Liver (tissue), 9 donors: ENCODE measurements around the gene SAMD14. TPM values are rescaled to one million over a fixed set of nuclear protein-coding genes. Genes with fewer than 3 reads are reported as not detected.

Experiments used
- DNase-seq: peaks from one replicate; pipeline ENCODE4 v3.0.0-alpha.2; 2017; ENCODE audit warnings: low spot score
- H3K27ac ChIP-seq, 2 donors: one replicate each; pipeline ENCODE4 v1.7.0; 2013; ENCODE audit warnings: inconsistent platforms in 2 of 2, low read length in 2 of 2, control low read depth in 1 of 2, low read depth in 1 of 2, mild to moderate bottlenecking in 1 of 2
- H3K27me3 ChIP-seq, 4 donors: one replicate each; pipeline versions ENCODE4 v1.6.1 to v1.7.0; 2013; ENCODE audit warnings: low read length in 3 of 4, inconsistent platforms in 1 of 4, mild to moderate bottlenecking in 1 of 4, moderate library complexity in 1 of 4; ENCODE audit not compliant: control insufficient read depth in 4 of 4, insufficient read depth in 4 of 4
- H3K36me3 ChIP-seq, 4 donors: one replicate each; pipeline versions ENCODE4 v1.6.1 to v1.7.0; 2013; ENCODE audit warnings: low read length in 3 of 4, mild to moderate bottlenecking in 3 of 4, low read depth in 1 of 4, moderate library complexity in 1 of 4; ENCODE audit not compliant: control insufficient read depth in 4 of 4, insufficient read depth in 3 of 4
- H3K4me1 ChIP-seq, 4 donors: one replicate each; pipeline versions ENCODE4 v1.6.1 to v1.7.0; 2013; ENCODE audit warnings: low read length in 3 of 4, mild to moderate bottlenecking in 3 of 4, moderate library complexity in 1 of 4; ENCODE audit not compliant: control insufficient read depth in 4 of 4, insufficient read depth in 4 of 4
- H3K4me3 ChIP-seq, 3 donors: one replicate each; pipeline versions ENCODE4 v1.6.1 to v1.7.0; 2013; ENCODE audit warnings: low read length in 3 of 3, control low read depth in 1 of 3, low read depth in 1 of 3, mild to moderate bottlenecking in 1 of 3
- H3K9ac ChIP-seq, 2 donors: one replicate each; pipeline ENCODE4 v1.7.0; 2013; ENCODE audit warnings: low read length in 2 of 2, mild to moderate bottlenecking in 2 of 2, moderate library complexity in 2 of 2, control low read depth in 1 of 2, low read depth in 1 of 2
- H3K9me3 ChIP-seq, 4 donors: one replicate each; pipeline versions ENCODE4 v1.6.1 to v1.7.0; 2013; ENCODE audit warnings: low read length in 3 of 4; ENCODE audit not compliant: control insufficient read depth in 4 of 4
- ATF3 ChIP-seq: IDR thresholded peaks from 2 replicates; pipeline ENCODE4 v1.6.1; 2016; ENCODE audit warnings: antibody characterized with exemption
- CTCF ChIP-seq: fragments of 150-350 bp; IDR thresholded peaks from 2 replicates; pipeline ENCODE4 v1.5.1; 2017; ENCODE audit warnings: improper control_type of control experiment, low read depth, low read length; ENCODE audit not compliant: missing input control
- EGR1 ChIP-seq, 2 donors: IDR thresholded peaks; 2 replicates each; pipeline ENCODE4 v1.6.1; 2016 to 2018; ENCODE audit warnings: antibody characterized with exemption in 2 of 2, low read depth in 2 of 2
- FOXA1 ChIP-seq: IDR thresholded peaks from 2 replicates; pipeline ENCODE4 v1.6.1; 2016; ENCODE audit warnings: antibody characterized with exemption
- FOXA2 ChIP-seq: IDR thresholded peaks from 2 replicates; pipeline ENCODE4 v1.6.1; 2016; ENCODE audit warnings: antibody characterized with exemption
- GABPA ChIP-seq, 2 donors: IDR thresholded peaks in 1 of 2; conservative IDR thresholded peaks in 1 of 2; 2 replicates each; pipeline ENCODE4 v1.6.1; 2016; ENCODE audit warnings: antibody characterized with exemption in 2 of 2, mild to moderate bottlenecking in 1 of 2, moderate library complexity in 1 of 2
- HNF4A ChIP-seq, 2 donors: conservative IDR thresholded peaks; 2 replicates each; pipeline ENCODE4 v1.6.1; 2016; ENCODE audit warnings: antibody characterized with exemption in 2 of 2, mild to moderate bottlenecking in 2 of 2
- HNF4G ChIP-seq: IDR thresholded peaks from 2 replicates; pipeline ENCODE4 v1.6.1; 2016; ENCODE audit warnings: antibody characterized with exemption
- JUND ChIP-seq, 2 donors: IDR thresholded peaks; 2 replicates each; pipeline ENCODE4 v1.6.1; 2016; ENCODE audit warnings: antibody characterized with exemption in 2 of 2
- MAX ChIP-seq: IDR thresholded peaks from 2 replicates; pipeline ENCODE4 v1.6.1; 2016; ENCODE audit warnings: antibody characterized with exemption
- NR2F2 ChIP-seq: IDR thresholded peaks from 2 replicates; pipeline ENCODE4 v1.6.1; 2016; ENCODE audit warnings: antibody characterized with exemption
- RAD21 ChIP-seq, 2 donors: IDR thresholded peaks; 2 replicates each; pipeline ENCODE4 v1.6.1; 2016; ENCODE audit warnings: antibody characterized with exemption in 2 of 2, mild to moderate bottlenecking in 2 of 2
- REST ChIP-seq: IDR thresholded peaks from 2 replicates; pipeline ENCODE4 v1.6.1; 2016; ENCODE audit warnings: antibody characterized with exemption, mild to moderate bottlenecking
- RXRA ChIP-seq, 2 donors: IDR thresholded peaks; 2 replicates each; pipeline ENCODE4 v1.6.1; 2017 to 2018; ENCODE audit warnings: antibody characterized with exemption in 2 of 2, mild to moderate bottlenecking in 1 of 2
- SP1 ChIP-seq: IDR thresholded peaks from 2 replicates; pipeline ENCODE4 v1.6.1; 2018; ENCODE audit warnings: antibody characterized with exemption, mild to moderate bottlenecking
- TAF1 ChIP-seq: conservative IDR thresholded peaks from 2 replicates; pipeline ENCODE4 v1.6.1; 2016; ENCODE audit warnings: antibody characterized with exemption, mild to moderate bottlenecking
- YY1 ChIP-seq: IDR thresholded peaks from 2 replicates; pipeline ENCODE4 v1.6.1; 2016; ENCODE audit warnings: antibody characterized with exemption, mild to moderate bottlenecking
- ZBTB33 ChIP-seq: IDR thresholded peaks from 2 replicates; pipeline ENCODE4 v1.6.1; 2016; ENCODE audit warnings: antibody characterized with exemption
- WGBS: extraction: QIAGEN DNeasy Blood & Tissue Kit; methylation state at CpG from one replicate; pipeline ENCODE4 v1.1.7; 2013; 5-methylcytosine and 5-hydroxymethylcytosine counted together
- polyA plus RNA-seq, 2 donors: library from polyadenylated mRNA; stranded (reverse) in 1 of 2; unstranded in 1 of 2; fragments of 200-250 nt in 1 of 2; fragments of >200 nt in 1 of 2; fragmentation: Nextera tagmentation in 1 of 2; extraction: Ambion mirVana in 1 of 2; gene quantifications; one replicate each; pipeline versions ENCODE4 v1.2.1 to v1.2.3, GENCODE V29; 2013 to 2015
- total RNA-seq, 2 donors: library from RNA; depleted of rRNA; stranded (reverse); fragments of >200 nt; gene quantifications; one replicate each; pipeline ENCODE4 v1.2.3, GENCODE V29; 2014
- donor health status: healthy.
- donor health status: healthy.
- donor health status: healthy.
- donor health status: healthy.
- donor health status: healthy.

The SAMD14 gene
- total and polyA plus RNA-seq, 4 donors: 0.50 to 0.84 (median 0.67) TPM; not detected in 1

GRCh38 chr17:50144845-50145531, 15.0 kb upstream of the SAMD14 start:
- Histone ChIP-seq H3K9ac (no peak overlapping the region), H3K36me3 (peaks cover 0 to 11% (median 5%) of the 10 kb centered on the region in 4 donors), H3K4me3 (no peak overlapping the region), H3K27me3 (no peaks in the 10 kb centered on the region), H3K9me3 (no peaks in the 10 kb centered on the region), H3K4me1 (peaks cover 26 to 62% (median 54%) of the 10 kb centered on the region in 4 donors), H3K27ac (peak overlapping the region in 1 of 2 donors; percentile 0)
- TF ChIP-seq CTCF (no peak), TAF1 (no peak), ATF3 (no peak), HNF4A (conservative IDR thresholded peaks at IDR 0.05) (peak; percentile 65 to 75), SP1 (peak; percentile 80), MAX (no peak), FOXA1 (no peak), FOXA2 (no peak), JUND (IDR thresholded peaks at IDR 0.05) (peak in 1 of 2 donors; percentile 61), REST (no peak), RXRA (IDR thresholded peaks at IDR 0.05) (peak; percentile 82 to 95), EGR1 (IDR thresholded peaks at IDR 0.05; ENCODE audit: low read depth in 2 of 2) (no peak), ZBTB33 (no peak), NR2F2 (peak; percentile 87), HNF4G (no peak), GABPA (IDR thresholded peaks at IDR 0.05 in 1 of 2, conservative IDR thresholded peaks at IDR 0.05 in 1 of 2) (no peak), YY1 (no peak), RAD21 (IDR thresholded peaks at IDR 0.05) (peak in 1 of 2 donors; percentile 21)
- DNase-seq: no peak
- 63% methylated on average over 16 of the region's 16 CpGs for WGBS
